ENCODE measurements around the gene RCVRN.

RCVRN gene

GRCh38 chr17:9937901-9938300, 32.8 kb upstream of the RCVRN start (continued):
- TF ChIP-seq PRDM6 (tag by site-specific recombination; IDR thresholded peaks at IDR 0.05) (no peak), SCRT2 (tag by site-specific recombination; IDR thresholded peaks at IDR 0.05) (no peak), ZNF354C (tag by site-specific recombination; IDR thresholded peaks at IDR 0.05; ENCODE audit: borderline replicate concordance, low read depth) (no peak), ZNF362 (tag by site-specific recombination; IDR thresholded peaks at IDR 0.05) (no peak)

- H3K4me3 ChIP-seq (ENCODE audit: low read depth, low read length), result no peak overlapping the region
- ChIA-PET CTCF (interaction anchor here (0.6 kb wide), 1 partner anchor 186 kb away, joined by 3 read pairs; no protein-coding TSS in a partner anchor), POLR2A (no interaction called here)
- H3K36me3 ChIP-seq (ENCODE audit: control insufficient read depth in 2 of 2, insufficient read depth in 1 of 2, low read length in 2 of 2), result no peaks in the 10 kb centered on the region
- no peaks in the 10 kb centered on the region for H3K4me1 ChIP-seq (ENCODE audit: control insufficient read depth, insufficient read depth, low read length)
- H3K27ac ChIP-seq (ENCODE audit: extremely low read depth, low read depth, low read length), result no peak overlapping the region
- no peak for TF ChIP-seq ZBTB10 (tag by site-specific recombination; IDR thresholded peaks at IDR 0.05)
- no peak for TF ChIP-seq ZNF37A (tag by site-specific recombination; IDR thresholded peaks at IDR 0.05)
- TF ChIP-seq ZFP37 (tag by site-specific recombination; IDR thresholded peaks at IDR 0.05), result no peak
- TF ChIP-seq FEZF1 (tag by site-specific recombination; IDR thresholded peaks at IDR 0.05), result no peak
- TF ChIP-seq SP3 (tag by site-specific recombination; IDR thresholded peaks at IDR 0.05), result no peak
- TF ChIP-seq ZNF560 (tag by site-specific recombination; IDR thresholded peaks at IDR 0.05; ENCODE audit: borderline replicate concordance), result no peak
- TF ChIP-seq ZNF175 (tag by site-specific recombination; IDR thresholded peaks at IDR 0.05), result no peak
- TF ChIP-seq ZNF398 (tag by site-specific recombination; IDR thresholded peaks at IDR 0.05), result no peak
- no peak for TF ChIP-seq ZNF148 (tag by site-specific recombination; IDR thresholded peaks at IDR 0.05; ENCODE audit: borderline replicate concordance)
- no peak for TF ChIP-seq PBX3 (CRISPR knock-in tag; IDR thresholded peaks at IDR 0.05)
- TF ChIP-seq ZNF280C (tag by site-specific recombination; IDR thresholded peaks at IDR 0.05), result no peak
- no peaks in the 10 kb centered on the region; the same call in 1 of the 2 replicates for H3K9me3 ChIP-seq (ENCODE audit: control insufficient read depth, insufficient read depth, low read depth, low read length)
These were observed 32.2 kb upstream of the RCVRN start for GRCh38 chr17:9937241-9937761.
